ENCODE measurements around the gene NCF2.

NCF2 gene

DNA sequence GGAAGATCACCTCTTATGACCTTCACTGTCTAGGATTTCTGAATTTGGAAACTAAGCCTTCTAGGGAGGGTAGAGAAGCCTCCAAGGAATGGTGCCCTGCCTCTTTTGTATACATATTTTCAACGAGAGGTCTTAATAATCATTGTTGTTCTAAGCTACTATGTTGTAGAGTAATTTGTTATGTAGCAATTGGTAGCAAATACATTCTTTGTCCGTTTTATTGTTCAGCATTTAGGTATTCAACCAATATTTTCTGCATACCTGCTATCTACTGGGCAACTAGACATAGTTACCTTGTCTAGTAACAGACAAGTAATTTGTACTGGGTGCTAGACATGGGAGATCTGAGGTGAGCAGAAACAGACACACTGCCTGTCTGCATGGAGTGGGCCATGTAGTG, 20.8 kb upstream of the NCF2 start:
- DNase-seq (ENCODE audit: low read depth, low spot score), result no peak

- no peak for DNase-seq (ENCODE audit: low read depth, low spot score)
These were observed 19.6 kb upstream of the NCF2 start for GRCh38 chr1:183609759-183610452.

- DNase-seq (ENCODE audit: low read depth, low spot score), result no peak
These were observed 19.1 kb upstream of the NCF2 start for GRCh38 chr1:183609313-183609712.

DNA sequence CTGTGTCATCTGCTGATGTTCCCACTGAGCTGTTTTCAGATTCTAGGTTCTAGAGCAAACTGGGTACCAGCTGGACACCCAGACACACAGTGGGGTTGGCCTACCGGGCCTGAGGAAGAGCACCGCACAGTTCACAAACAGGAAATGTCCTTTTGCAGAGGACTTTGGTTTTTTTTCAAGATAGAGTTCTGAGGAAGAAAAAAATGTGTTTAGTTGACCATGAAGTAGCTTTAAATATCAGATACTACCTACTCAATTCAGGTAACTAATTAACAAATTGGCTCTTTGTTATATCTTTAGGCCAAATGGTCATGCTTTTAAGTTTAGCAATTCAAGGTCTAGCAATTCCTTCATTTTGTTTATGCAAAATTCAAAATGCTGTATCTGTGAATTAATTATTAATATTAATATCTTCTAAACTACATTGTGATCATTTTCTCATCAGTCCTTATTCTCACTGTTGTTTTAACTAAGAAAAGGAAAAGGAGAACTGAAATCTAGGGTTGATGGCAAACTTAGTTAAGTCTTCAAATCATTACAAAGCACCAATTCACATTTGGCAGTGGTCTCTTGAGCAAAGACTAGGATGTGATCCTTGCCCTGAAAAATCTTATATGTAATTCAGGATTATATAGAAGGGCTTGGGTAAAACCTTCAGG, 17.2 kb upstream of the NCF2 start:
- no peak for DNase-seq (ENCODE audit: low read depth, low spot score)

- DNase-seq (ENCODE audit: low read depth, low spot score), result no peak
These were observed 15.6 kb upstream of the NCF2 start for GRCh38 chr1:183605904-183606303.

GRCh38 chr1:183604815-183605214, 14.6 kb upstream of the NCF2 start:
- DNase-seq (ENCODE audit: low read depth, low spot score), result no peak

DNA sequence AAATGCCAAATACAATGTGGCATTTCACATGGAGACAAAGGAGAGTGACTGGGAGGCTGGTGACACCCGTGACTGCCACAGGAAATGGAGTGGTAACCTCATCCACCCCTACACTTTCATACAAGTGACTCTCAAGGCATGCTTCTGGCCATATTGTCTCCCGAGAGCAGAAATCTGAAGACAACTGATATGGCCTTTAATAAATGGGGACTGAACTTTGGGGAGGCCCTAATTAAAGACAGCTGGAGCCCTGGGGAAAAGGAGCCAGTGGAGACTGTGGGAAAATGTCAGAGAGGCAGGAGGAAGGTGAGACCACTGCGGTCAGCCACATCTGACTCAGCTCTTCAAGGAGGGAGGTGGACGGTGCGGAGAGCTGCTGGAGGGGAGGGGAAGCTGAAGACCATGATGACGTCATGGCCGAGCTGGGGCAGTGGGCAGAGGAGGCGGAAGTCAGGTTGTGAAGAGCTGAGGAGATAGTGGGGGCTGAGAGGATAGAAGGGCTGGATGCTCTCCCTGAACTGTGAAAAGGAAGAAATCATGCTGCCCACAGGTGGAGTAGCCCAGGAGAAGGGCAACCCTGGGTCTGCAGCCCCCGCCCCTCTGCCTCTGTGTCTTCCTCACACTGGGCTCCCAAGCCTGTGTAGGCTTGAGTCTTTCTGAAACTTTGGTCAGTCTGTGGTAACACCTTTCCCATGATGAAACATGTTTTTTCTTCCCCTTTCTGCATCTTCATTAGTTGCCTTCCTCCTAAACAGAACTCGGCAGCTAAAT, 14.0 kb upstream of the NCF2 start:
- DNase-seq (ENCODE audit: low read depth, low spot score), result no peak

DNA sequence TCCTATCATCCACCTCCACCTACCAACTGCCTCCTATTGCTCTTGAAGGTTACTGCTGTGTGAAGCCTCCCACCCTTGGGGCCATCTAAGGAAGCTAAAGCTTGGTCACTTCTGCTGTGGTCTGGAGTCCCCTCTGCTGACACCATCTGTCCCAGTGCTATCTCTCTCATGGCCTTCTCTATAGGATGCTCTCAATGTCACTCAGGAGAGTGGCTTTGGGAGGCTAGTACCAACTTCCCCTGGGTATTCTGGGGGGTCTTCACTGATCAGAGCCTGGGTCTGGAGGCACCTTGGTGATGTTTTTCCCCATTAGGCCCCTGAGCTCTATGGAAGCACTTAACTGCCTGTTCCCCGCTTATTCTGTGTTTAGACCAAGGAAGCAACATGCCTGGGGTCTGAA, 12.3 kb upstream of the NCF2 start:
- no peak for DNase-seq (ENCODE audit: low read depth, low spot score)

DNA sequence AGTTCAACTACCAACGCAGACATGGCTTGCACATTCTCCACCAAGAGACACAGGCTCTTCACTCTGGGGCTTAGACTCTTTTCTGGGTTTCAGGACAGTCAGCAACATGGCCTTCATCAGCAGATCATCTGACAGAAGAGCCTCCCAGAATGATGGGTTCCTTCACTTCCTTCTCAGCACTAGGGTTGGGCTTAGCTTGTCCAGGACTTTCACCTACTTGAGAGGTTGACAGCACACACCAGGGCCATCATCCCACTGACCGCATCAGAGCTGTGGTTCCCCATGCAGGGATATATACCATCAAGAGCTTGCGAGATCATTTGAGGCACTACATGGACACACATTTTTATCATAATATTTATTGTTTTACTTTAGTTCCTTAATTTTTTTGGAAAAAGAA, 10.4 kb upstream of the NCF2 start:
- no peak for DNase-seq (ENCODE audit: low read depth, low spot score)

DNA sequence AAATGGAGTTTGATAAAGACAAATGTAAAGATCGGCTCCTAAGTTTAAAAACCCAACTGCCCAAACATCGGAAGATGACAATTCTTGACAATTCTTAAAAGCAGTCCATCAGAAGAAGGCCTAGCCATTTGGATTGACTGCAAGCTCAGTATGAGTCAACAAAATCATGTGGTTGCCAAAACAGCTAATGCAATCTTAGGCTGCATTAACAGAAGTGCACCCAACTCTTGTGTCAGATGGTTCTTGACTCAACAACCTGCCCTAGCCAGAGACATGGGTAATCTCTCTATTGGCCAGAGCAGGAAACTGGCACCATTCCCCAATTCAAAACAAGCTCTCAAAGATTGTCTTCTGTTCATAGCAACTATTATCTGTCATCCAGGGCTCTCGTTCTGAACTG, 9.9 kb upstream of the NCF2 start:
- DNase-seq (ENCODE audit: low read depth, low spot score), result no peak

DNA sequence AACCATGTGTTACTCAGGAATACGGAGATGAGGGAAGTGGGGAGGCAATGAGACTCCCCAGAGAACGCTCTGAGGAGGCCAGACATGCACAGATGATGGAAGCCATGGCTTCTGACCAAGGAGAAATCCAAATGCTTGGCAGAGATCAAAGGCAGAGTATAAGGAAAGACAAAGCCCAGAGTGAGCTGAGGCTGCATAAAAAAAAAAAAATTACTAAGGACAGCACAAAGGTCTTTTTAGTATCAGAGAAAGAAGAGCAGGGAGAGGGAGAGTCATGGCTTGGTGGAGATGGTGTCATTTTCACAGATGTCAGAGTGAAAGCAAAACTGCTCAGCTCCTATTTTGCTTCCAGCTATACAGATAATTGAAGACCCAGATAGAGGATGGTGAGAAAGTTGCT, 8.1 kb upstream of the NCF2 start:
- no peak for DNase-seq (ENCODE audit: low read depth, low spot score)

GRCh38 chr1:183597656-183598347, 7.5 kb upstream of the NCF2 start:
- DNase-seq (ENCODE audit: low read depth, low spot score), result no peak

GRCh38 chr1:183596500-183596899, 6.2 kb upstream of the NCF2 start:
- DNase-seq (ENCODE audit: low read depth, low spot score), result no peak

DNA sequence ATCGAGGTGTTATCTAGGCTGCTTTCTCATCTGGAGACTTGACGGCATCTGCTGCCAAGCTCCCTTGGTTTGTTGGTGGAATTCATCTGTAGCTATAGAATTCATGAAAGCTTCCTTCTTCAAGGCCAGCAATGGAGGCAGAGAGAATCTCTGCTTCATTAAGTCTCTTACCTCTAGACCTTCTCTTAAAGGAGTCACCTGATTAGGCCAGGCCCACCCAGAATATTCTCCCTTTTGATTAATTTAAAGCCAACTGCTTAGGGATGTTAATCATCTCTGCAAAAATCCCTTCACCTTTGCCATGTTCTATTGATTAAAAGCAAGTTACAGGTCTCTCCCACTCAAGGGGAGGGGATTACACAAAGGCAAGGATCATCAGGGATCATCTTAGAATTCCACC, 5.3 kb upstream of the NCF2 start:
- no peak for DNase-seq (ENCODE audit: low read depth, low spot score)

DNA sequence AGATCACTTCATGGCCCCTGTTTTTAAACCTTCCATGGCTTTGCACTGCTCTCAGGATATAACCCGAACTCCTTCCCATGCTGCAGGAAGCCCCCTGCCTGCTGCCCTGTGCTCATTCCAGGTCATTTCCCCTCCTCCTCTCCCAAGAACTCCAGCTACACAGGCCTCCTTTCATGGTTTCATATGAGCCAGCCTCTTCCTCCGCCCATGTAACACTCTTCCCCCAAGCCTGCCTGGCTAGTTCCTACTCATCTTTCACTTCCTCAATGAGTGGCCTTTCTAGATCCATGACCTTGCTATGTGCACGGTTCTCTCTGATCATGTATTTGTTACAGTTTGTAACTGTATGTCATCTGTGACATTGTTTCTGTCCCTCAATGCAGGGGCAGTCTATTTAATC, 3.1 kb upstream of the NCF2 start:
- no peak for DNase-seq (ENCODE audit: low read depth, low spot score)

GRCh38 chr1:183592733-183593132, 2.5 kb upstream of the NCF2 start:
- no peak for DNase-seq (ENCODE audit: low read depth, low spot score)

- no peak for DNase-seq (ENCODE audit: low read depth, low spot score)
These were observed 400 bp downstream of the NCF2 start for GRCh38 chr1:183589874-183590243.

GRCh38 chr1:183589384-183589783, 875 bp downstream of the NCF2 start:
- no peak for DNase-seq (ENCODE audit: low read depth, low spot score)

- no peak for DNase-seq (ENCODE audit: low read depth, low spot score)
These were observed 1.4 kb downstream of the NCF2 start for GRCh38 chr1:183588827-183589226.

DNA sequence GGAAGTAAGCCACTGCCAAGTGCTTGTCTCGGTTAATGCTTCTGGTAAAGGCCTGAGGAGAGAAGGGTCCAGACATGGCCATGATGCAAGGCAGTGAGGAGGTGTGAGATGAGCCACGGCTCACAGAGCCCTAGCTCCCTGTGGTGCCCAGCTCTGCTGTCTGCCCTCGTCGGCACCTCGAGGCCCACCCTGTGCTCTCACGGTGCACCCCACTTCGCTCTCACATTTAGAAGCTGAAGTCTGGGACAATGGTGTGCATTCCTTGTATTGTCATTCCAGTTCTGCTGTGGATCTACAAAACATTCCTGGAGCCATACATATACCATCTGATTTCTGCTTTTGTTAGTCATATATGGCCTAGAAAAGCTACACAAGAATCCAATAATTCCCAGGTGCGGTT, 3.3 kb downstream of the NCF2 start:
- no peak for DNase-seq (ENCODE audit: low read depth, low spot score)

DNA sequence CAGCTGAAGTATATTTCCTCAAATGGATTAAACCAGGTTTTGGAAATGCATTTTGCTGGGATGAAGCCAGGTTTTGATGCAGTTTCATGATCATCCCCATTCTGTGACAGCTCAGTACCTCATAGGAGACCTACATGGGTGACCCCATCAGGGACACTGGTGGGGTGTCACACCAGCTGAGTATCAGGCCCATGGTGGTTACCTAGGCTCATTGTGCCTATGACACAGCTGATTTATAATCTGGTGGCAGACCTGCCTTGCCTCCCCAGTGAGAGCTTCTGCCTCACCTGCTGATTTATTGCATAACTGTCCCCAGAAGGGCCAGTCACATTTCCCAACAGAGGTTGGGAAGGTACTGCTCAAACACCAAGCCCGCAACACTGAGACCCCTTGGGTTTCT, 3.8 kb downstream of the NCF2 start:
- no peak for DNase-seq (ENCODE audit: low read depth, low spot score)

DNA sequence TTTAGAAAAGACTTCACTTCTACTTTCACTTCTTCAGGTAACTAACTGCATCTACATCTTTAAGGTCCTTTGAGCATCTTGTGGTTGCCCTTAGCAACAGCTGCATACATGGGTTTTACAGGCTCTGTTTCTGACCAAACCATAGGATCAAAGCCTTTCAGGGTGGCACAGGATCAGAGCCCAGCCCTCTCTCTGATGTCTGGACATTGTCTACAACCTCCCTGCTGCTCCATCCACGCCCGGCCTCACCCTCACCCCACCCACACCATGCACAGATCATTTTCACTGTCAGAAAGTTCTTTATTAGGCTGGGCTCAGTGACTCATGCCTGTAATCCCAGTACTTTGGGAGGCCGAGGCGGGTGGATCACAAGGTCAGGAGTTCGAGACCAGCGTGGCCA, 5.2 kb downstream of the NCF2 start:
- DNase-seq (ENCODE audit: low read depth, low spot score), result no peak

Data from activated naive CD8-positive, alpha-beta T cell treated with anti-CD3 and anti-CD28 coated beads, Interleukin-2, amount 50 U/mL, for 16 hours (primary cell).